Esophagus muscularis mucosa (tissue), 4 donors: Measurements from ENCODE around the gene DCDC2B. TPM values are rescaled to one million over a fixed set of nuclear protein-coding genes. Genes with fewer than 3 reads are reported as not detected.

ENCODE experiments used
- DNase-seq: peaks from one replicate; pipeline ENCODE4 v3.0.0-alpha.2; 2017; ENCODE audit errors: extremely low spot score
- H3K27ac ChIP-seq, 4 donors: fragments of 200-600 bp; sonication (generic); replicated peaks in 1 of 4; 1 replicate in 3 of 4; 2 replicates in 1 of 4; pipeline ENCODE4 v1.5.1; 2016 to 2019; ENCODE audit warnings: mild to moderate bottlenecking in 1 of 4
- H3K27me3 ChIP-seq, 4 donors: fragments of 200-600 bp; sonication (generic); one replicate each; pipeline versions ENCODE4 v1.5.1 to v1.6.0; 2016 to 2019
- H3K36me3 ChIP-seq, 4 donors: fragments of 200-600 bp; sonication (generic); one replicate each; pipeline ENCODE4 v1.5.1; 2016 to 2019
- H3K4me1 ChIP-seq, 4 donors: fragments of 200-600 bp; sonication (generic); one replicate each; pipeline ENCODE4 v1.5.1; 2016 to 2019
- H3K4me3 ChIP-seq, 4 donors: fragments of 200-600 bp; sonication (generic); 1 replicate in 2 of 4; 2 replicates in 2 of 4; pipeline ENCODE4 v1.5.1; 2016 to 2019; ENCODE audit warnings: mild to moderate bottlenecking in 4 of 4, moderate library complexity in 1 of 4
- H3K9me3 ChIP-seq, 4 donors: fragments of 200-600 bp; sonication (generic); 1 replicate in 3 of 4; 2 replicates in 1 of 4; pipeline ENCODE4 v1.5.1; 2016 to 2019
- CTCF ChIP-seq, 3 experiments: fragments of 200-600 bp in 2 of 3; fragments of 450-650 bp in 1 of 3; sonication (generic) in 2 of 3; IDR thresholded peaks; one replicate each; pipeline ENCODE4 v1.5.1; 2017 to 2019; ENCODE audit warnings: antibody characterized with exemption in 3 of 3, mild to moderate bottlenecking in 2 of 3, moderate library complexity in 1 of 3
- EP300 ChIP-seq: sonication (generic); formaldehyde crosslinking; IDR thresholded peaks from one replicate; pipeline ENCODE4 v1.6.1; 2017; ENCODE audit warnings: antibody characterized with exemption
- POLR2A ChIP-seq: fragments of 450-650 bp; IDR thresholded peaks from one replicate; pipeline ENCODE4 v1.6.1; 2017; ENCODE audit warnings: antibody characterized with exemption, moderate library complexity, mild to moderate bottlenecking, low read depth
- POLR2AphosphoS5 ChIP-seq, 2 donors: sonication (generic); formaldehyde crosslinking; IDR thresholded peaks; one replicate each; pipeline ENCODE4 v1.6.1; 2017; ENCODE audit warnings: antibody characterized with exemption in 2 of 2
- WGBS: methylation state at CpG from one replicate; pipeline ENCODE4 v1.1.5; 2018; 5-methylcytosine and 5-hydroxymethylcytosine counted together
- intact Hi-C: fragments of 100-400 bp; cut with DNase I; formaldehyde crosslinking; loops from one replicate; pipeline ENCODE4 v1.15.1; 2023
- total RNA-seq, 4 donors: library from RNA; depleted of rRNA; stranded (reverse); fragments of >200 nt; gene quantifications; one replicate each; pipeline versions ENCODE4 v1.1.0 to v1.2.1, GENCODE V29; 2016

DCDC2B gene
- total RNA-seq, 4 donors from 2014 or later, result not detected

GRCh38 chr1:32195972-32196823 is 12.7 kb upstream of the DCDC2B start:
- Histone ChIP-seq H3K4me3 (no peak overlapping the region), H3K36me3 (peaks cover 58 to 73% (median 70%) of the 10 kb centered on the region in 4 donors), H3K27ac (no peak overlapping the region), H3K27me3 (no peaks in the 10 kb centered on the region), H3K9me3 (no peaks in the 10 kb centered on the region), H3K4me1 (peaks cover 18 to 28% (median 20%) of the 10 kb centered on the region in 4 donors)
- DNase-seq, result no peak
- intact Hi-C loops, result no loop called here
- TF ChIP-seq POLR2AphosphoS5 (IDR thresholded peaks at IDR 0.05) (no peak), EP300 (no peak), POLR2A (no peak), CTCF (IDR thresholded peaks at IDR 0.05) (no peak)

- H3K4me1 ChIP-seq, result peaks cover 26 to 37% (median 29%) of the 10 kb centered on the region in 4 donors
- H3K27ac ChIP-seq, result no peak overlapping the region
- TF ChIP-seq CTCF (IDR thresholded peaks at IDR 0.05) (no peak), POLR2AphosphoS5 (IDR thresholded peaks at IDR 0.05) (no peak), EP300 (no peak), POLR2A (no peak)
- DNase-seq, result no peak
- H3K9me3 ChIP-seq, result no peaks in the 10 kb centered on the region
- no peak overlapping the region for H3K4me3 ChIP-seq
- H3K27me3 ChIP-seq, result no peaks in the 10 kb centered on the region
- intact Hi-C loops, result no loop called here
- peaks cover 50 to 64% (median 61%) of the 10 kb centered on the region in 4 donors for H3K36me3 ChIP-seq
- 90% methylated on average over 1 of the region's 1 CpG for WGBS
Observed at GRCh38 chr1:32197074-32197473, 11.8 kb upstream of the DCDC2B start.

GRCh38 chr1:32197837-32198236 is 11.1 kb upstream of the DCDC2B start:
- Histone ChIP-seq H3K27me3 (no peaks in the 10 kb centered on the region), H3K36me3 (peaks cover 42 to 57% (median 53%) of the 10 kb centered on the region in 4 donors), H3K27ac (peak overlapping the region in 1 of 4 donors; percentile 18), H3K4me3 (no peak overlapping the region), H3K4me1 (peaks cover 29 to 39% (median 31%) of the 10 kb centered on the region in 4 donors), H3K9me3 (no peaks in the 10 kb centered on the region)
- no peak for DNase-seq
- intact Hi-C loops, result no loop called here
- WGBS, result 68% methylated on average over 6 of the region's 6 CpGs
- TF ChIP-seq CTCF (IDR thresholded peaks at IDR 0.05), result no peak
- TF ChIP-seq EP300, result no peak
- TF ChIP-seq POLR2A, result no peak
- no peak for TF ChIP-seq POLR2AphosphoS5 (IDR thresholded peaks at IDR 0.05)

GRCh38 chr1:32198237-32199042 is 10.4 kb upstream of the DCDC2B start:
- intact Hi-C loops, result no loop called here
- Histone ChIP-seq H3K27ac (peak overlapping the region in 2 of 4 donors; percentile 86 to 90), H3K4me1 (peaks cover 29 to 39% (median 31%) of the 10 kb centered on the region in 4 donors), H3K4me3 (no peak overlapping the region), H3K36me3 (peaks cover 36 to 51% (median 47%) of the 10 kb centered on the region in 4 donors), H3K9me3 (no peaks in the 10 kb centered on the region), H3K27me3 (no peaks in the 10 kb centered on the region)
- DNase-seq, result no peak
- WGBS, result 78% methylated on average over 3 of the region's 3 CpGs
- TF ChIP-seq EP300 (no peak), POLR2AphosphoS5 (IDR thresholded peaks at IDR 0.05) (no peak), CTCF (IDR thresholded peaks at IDR 0.05) (no peak), POLR2A (no peak)
